NAMALWA (cell line): ENCODE data around the gene HTRA1.

Source experiments
- DNase-seq: peaks from one replicate; pipeline ENCODE4 v3.0.0-alpha.2; 2015; ENCODE audit warnings: low spot score

The HTRA1 gene

GRCh38 chr10:122495406-122496340, 34.3 kb downstream of the HTRA1 start:
- DNase-seq, result no peak

GRCh38 chr10:122497241-122497640, 35.9 kb downstream of the HTRA1 start:
- no peak for DNase-seq

- DNase-seq, result no peak
These were observed 37.2 kb downstream of the HTRA1 start for GRCh38 chr10:122498521-122498920.

- DNase-seq, result no peak
These were observed 37.7 kb downstream of the HTRA1 start for GRCh38 chr10:122499012-122499411.

GRCh38 chr10:122499491-122499941, 38.2 kb downstream of the HTRA1 start:
- DNase-seq, result no peak

- no peak for DNase-seq
These were observed 38.8 kb downstream of the HTRA1 start for GRCh38 chr10:122500194-122500593.

- DNase-seq, result no peak
These were observed 39.4 kb downstream of the HTRA1 start for GRCh38 chr10:122500726-122501125.

- DNase-seq, result no peak
These were observed 41.7 kb downstream of the HTRA1 start for GRCh38 chr10:122503012-122503411.

GRCh38 chr10:122503886-122504609, 42.7 kb downstream of the HTRA1 start:
- DNase-seq, result no peak

GRCh38 chr10:122504610-122504950, 43.2 kb downstream of the HTRA1 start:
- DNase-seq, result no peak

GRCh38 chr10:122505011-122505410, 43.7 kb downstream of the HTRA1 start:
- DNase-seq, result no peak

GRCh38 chr10:122505885-122506645, 44.7 kb downstream of the HTRA1 start:
- DNase-seq, result no peak

- DNase-seq, result no peak
These were observed 46.3 kb downstream of the HTRA1 start for GRCh38 chr10:122507616-122508015.

GRCh38 chr10:122508021-122508420, 46.7 kb downstream of the HTRA1 start:
- DNase-seq, result no peak

GRCh38 chr10:122509323-122509722, 48.0 kb downstream of the HTRA1 start:
- DNase-seq, result no peak

- no peak for DNase-seq
These were observed 49.0 kb downstream of the HTRA1 start for GRCh38 chr10:122510326-122510725.

- DNase-seq, result no peak
These were observed 49.4 kb downstream of the HTRA1 start for GRCh38 chr10:122510736-122511135.

- DNase-seq, result no peak
These were observed 51.7 kb downstream of the HTRA1 start for GRCh38 chr10:122513053-122513452.

GRCh38 chr10:122514045-122514840, 52.9 kb downstream of the HTRA1 start:
- DNase-seq, result no peak

GRCh38 chr10:122515022-122515424, 53.7 kb downstream of the HTRA1 start:
- DNase-seq, result no peak

- DNase-seq, result no peak
These were observed 54.4 kb downstream of the HTRA1 start for GRCh38 chr10:122515588-122516231.
